SK-N-MC (cell line): ENCODE data around the gene SORBS2.

Experiments used
- DNase-seq: peaks from one replicate; pipeline ENCODE4 v3.0.0-alpha.2; 2011; ENCODE audit warnings: low read depth, low spot score
- H3K27ac ChIP-seq: fragments of 200-600 bp; sonication (generic); 2 replicates; pipeline ENCODE4 v1.5.1; 2016; ENCODE audit warnings: mixed run types
- H3K36me3 ChIP-seq: fragments of 200-600 bp; sonication (generic); 2 replicates; pipeline ENCODE4 v1.6.1; 2017; ENCODE audit warnings: antibody characterized with exemption, low read length, mixed read lengths; ENCODE audit not compliant: insufficient read depth
- H3K4me3 ChIP-seq: fragments of 200-600 bp; sonication (generic); 2 replicates; pipeline ENCODE4 v1.5.1; 2016
- H3K9ac ChIP-seq: fragments of 200-600 bp; sonication (generic); 2 replicates; pipeline ENCODE4 v1.8.0; 2017; ENCODE audit warnings: mixed run types, mixed read lengths; ENCODE audit not compliant: insufficient read length
- H3K9me3 ChIP-seq: fragments of 200-600 bp; sonication (generic); 2 replicates; pipeline ENCODE4 v1.6.1; 2017; ENCODE audit warnings: low read depth, mild to moderate bottlenecking, antibody characterized with exemption, low read length, moderate library complexity, mixed read lengths
- EZH2 ChIP-seq: fragments of 200-600 bp; sonication (generic); IDR thresholded peaks from one replicate; pipeline ENCODE4 v1.6.1; 2017; ENCODE audit warnings: antibody characterized with exemption
- FOXP2 ChIP-seq: optimal IDR thresholded peaks from 2 replicates; pipeline ENCODE3; 2011; ENCODE audit warnings: mild to moderate bottlenecking, moderate library complexity; ENCODE audit not compliant: insufficient read depth; ENCODE audit errors: extremely low read length, control extremely low read depth
- POLR2AphosphoS5 ChIP-seq: IDR thresholded peaks from 2 replicates; pipeline ENCODE4 v1.6.1; 2012; ENCODE audit warnings: mild to moderate bottlenecking, low read depth, low read length, borderline replicate concordance

SORBS2 gene

DNA sequence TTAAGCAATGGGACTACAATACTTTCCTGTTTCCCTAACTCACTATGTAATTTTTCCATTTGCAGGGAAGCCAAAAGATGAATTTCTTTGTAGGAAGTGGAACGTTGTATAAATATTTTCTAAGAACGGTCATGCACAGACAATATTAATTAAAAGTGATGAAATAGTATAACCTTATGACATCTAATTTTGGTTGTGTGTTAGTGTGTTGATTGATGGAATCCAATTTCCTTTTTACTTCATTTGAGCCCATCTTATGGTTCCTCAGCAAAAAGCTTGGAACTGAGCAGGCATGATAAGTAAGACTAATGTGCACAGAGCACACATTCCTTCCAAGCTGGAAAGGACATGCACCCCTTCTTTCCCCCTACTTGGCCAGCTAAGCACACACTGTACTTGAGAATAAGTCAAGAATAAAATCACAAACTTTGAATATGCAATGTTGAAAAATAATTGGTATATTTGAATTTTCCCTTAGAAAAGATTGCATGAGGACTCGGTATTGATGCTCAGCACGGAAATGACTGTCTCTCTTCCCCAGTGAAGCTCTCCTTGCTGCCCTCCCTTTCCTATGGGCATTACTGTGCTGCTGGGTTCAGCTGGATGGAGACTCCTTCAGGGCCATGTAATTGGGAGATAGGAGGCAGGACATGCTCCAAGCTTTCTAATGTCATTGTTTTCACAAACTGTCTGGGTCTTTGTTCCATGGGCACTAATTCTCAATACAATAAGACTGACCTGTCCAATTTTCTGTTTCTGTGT, 257.4 kb downstream of the SORBS2 start:
- Histone ChIP-seq H3K4me3 (no peak overlapping the region), H3K9me3 (no peaks in the 10 kb centered on the region), H3K9ac (no peak overlapping the region), H3K36me3 (no peaks in the 10 kb centered on the region), H3K27ac (no peak overlapping the region)
- no peak for DNase-seq
- TF ChIP-seq POLR2AphosphoS5: no peak
- TF ChIP-seq FOXP2: no peak
- TF ChIP-seq EZH2: no peak

DNA sequence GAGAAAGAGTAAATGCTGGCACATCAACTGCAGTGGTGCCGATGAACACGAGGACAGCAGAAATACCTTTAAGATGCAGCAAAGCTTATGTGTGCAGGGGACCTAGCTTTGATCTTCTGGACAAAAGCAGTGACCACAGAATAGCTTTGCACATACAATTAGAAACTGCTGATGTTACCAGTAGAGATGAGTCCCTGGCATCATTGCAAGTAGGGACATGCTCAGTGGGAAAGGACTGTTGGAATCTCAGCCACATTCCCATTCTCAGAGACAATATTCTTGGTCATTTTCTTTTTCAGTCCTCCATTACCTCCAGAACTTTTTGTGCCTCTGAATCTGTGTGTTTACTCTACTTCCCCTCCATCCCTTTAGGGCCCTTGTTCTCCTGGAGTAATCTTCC, 259.7 kb downstream of the SORBS2 start:
- Histone ChIP-seq H3K4me3 (no peak overlapping the region), H3K36me3 (no peaks in the 10 kb centered on the region), H3K9ac (no peak overlapping the region), H3K27ac (no peak overlapping the region), H3K9me3 (no peaks in the 10 kb centered on the region)
- DNase-seq: no peak
- TF ChIP-seq FOXP2 (no peak), EZH2 (no peak), POLR2AphosphoS5 (no peak)

DNA sequence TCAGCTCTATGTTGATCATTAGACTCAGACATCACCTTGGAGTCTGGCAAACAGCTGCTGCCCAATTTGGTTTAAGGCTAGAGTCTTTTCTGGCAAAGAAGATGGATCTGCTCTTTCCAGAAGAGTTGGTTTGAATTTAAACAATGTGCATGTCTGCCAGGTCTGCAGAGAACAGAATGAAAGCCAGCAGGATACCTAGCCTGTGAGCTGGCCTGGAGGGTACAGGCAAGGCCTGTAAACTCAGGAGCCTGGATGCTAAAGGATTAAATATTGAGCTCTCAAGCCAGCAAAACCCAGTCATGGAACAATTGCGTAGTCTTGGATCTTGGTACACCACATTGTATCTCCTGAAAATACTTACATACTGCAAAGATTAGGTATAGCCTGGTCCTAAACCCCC, 261.1 kb downstream of the SORBS2 start:
- no peak for DNase-seq
- no peak overlapping the region for H3K9ac ChIP-seq
- H3K36me3 ChIP-seq: no peaks in the 10 kb centered on the region
- no peak overlapping the region for H3K27ac ChIP-seq
- TF ChIP-seq FOXP2: no peak
- no peak for TF ChIP-seq EZH2
- TF ChIP-seq POLR2AphosphoS5: no peak
- H3K9me3 ChIP-seq: no peaks in the 10 kb centered on the region
- no peak overlapping the region for H3K4me3 ChIP-seq

DNA sequence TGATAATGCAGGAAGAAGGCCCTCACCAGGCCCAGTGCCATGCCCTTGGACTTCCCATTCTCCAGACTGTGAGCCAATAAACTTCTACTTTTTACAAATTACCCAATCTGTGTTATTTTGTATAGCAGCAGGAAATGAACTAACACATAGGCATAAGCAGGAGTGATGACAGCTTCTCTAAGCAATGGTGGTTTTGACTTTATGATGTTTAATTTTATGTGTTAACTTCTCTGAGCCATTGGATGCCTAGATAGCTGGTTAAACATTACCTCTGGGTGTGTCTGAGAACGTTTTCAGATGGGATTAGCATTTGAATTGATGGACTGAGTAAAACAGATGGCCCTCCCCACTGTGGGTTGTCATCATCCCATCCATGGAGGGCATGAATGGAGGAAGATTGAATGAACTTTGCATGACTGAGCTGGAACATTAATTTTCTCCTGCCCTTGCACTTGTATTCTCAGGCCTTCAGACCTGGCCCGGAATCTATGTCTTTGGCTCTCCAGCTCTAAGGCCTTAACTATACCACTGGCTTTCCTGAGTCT, 262.8 kb downstream of the SORBS2 start:
- H3K9ac ChIP-seq: no peak overlapping the region
- H3K9me3 ChIP-seq: no peaks in the 10 kb centered on the region
- H3K4me3 ChIP-seq: no peak overlapping the region
- H3K36me3 ChIP-seq: no peaks in the 10 kb centered on the region
- DNase-seq: no peak
- H3K27ac ChIP-seq: no peak overlapping the region
- TF ChIP-seq EZH2 (no peak), POLR2AphosphoS5 (no peak), FOXP2 (no peak)

DNA sequence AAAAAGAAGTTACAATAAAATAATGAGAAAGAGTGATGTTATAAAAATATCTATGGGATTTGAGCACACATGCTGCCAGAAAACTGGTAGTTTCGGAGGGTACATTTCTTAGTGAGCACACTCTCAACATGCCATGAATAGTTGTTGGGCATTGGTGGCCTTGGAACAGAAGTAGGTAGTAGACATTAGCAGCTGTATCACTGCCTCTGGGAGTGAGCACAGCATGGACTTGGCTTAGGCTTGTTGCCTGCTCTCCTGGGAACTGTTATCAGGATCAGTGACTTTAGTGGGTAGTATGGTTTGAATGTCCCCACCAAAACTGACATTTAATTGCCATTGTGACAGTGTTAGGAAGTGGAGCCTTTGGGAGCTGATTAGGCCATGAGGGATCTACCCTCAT, 263.4 kb downstream of the SORBS2 start:
- H3K9me3 ChIP-seq: no peaks in the 10 kb centered on the region
- TF ChIP-seq EZH2 (no peak), FOXP2 (no peak), POLR2AphosphoS5 (no peak)
- H3K4me3 ChIP-seq: no peak overlapping the region
- DNase-seq: no peak
- no peak overlapping the region for H3K27ac ChIP-seq
- H3K36me3 ChIP-seq: no peaks in the 10 kb centered on the region
- no peak overlapping the region for H3K9ac ChIP-seq

DNA sequence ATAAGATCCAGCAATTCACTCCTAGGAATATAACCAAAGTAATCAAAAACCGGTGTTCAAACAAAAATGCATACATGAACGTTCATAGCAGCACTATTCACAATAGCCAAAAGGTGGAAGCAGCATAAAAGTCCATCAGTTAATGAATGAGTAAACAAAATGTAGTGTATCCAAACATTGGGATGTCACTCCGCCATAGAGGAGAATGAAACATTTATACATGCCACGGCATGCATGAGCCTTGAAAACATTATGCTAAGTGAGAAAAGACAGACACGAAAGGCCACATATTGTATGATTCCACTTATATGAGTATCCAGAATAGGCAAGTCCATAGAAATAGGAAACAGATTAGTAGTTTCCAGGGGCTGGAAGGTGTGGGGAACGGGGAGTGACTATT, 265.7 kb downstream of the SORBS2 start:
- H3K9ac ChIP-seq: no peak overlapping the region

DNA sequence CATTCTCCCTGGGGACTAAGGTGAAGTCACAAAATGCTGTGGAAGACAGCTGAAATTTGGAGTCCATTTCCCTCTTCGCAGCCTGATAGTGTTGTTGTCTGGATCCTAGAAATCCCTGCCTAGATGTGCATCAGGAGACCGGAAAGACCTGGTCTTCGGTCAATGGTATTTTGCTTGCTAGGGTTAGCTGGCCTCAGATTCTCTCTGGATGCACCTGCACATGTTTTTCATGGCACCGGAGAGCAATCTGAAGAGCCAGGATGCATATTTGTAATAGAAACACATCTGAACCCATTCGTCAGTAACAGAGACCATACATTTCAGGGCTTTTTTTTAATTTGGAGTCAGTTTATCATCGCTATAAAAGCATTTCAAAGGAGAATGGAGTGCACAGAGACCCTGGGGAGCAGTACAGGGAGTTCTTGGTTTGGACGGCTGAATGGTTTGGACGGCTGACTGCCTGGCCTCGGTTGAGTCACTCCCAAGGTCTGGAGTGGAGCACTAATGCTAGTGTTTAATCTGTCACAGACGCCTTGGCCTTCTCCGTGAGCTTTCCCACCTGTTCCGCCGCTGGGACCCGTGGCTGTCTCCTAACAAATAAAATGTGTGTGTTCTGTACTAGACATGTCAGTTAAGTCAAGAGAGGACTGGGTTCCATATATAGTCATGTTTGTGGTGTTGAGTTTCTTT, 269.2 kb downstream of the SORBS2 start:
- Histone ChIP-seq H3K4me3 (no peak overlapping the region), H3K9ac (no peak overlapping the region), H3K9me3 (no peaks in the 10 kb centered on the region), H3K36me3 (no peaks in the 10 kb centered on the region), H3K27ac (no peak overlapping the region)
- DNase-seq: no peak
- TF ChIP-seq POLR2AphosphoS5 (no peak), FOXP2 (no peak), EZH2 (no peak)

More for the DNA sequence above, 265.7 kb downstream of the SORBS2 start:
- Histone ChIP-seq H3K36me3 (no peaks in the 10 kb centered on the region), H3K4me3 (no peak overlapping the region), H3K9me3 (no peaks in the 10 kb centered on the region), H3K27ac (no peak overlapping the region)
- no peak for TF ChIP-seq EZH2
- TF ChIP-seq FOXP2: no peak
- no peak for TF ChIP-seq POLR2AphosphoS5
- no peak for DNase-seq

DNA sequence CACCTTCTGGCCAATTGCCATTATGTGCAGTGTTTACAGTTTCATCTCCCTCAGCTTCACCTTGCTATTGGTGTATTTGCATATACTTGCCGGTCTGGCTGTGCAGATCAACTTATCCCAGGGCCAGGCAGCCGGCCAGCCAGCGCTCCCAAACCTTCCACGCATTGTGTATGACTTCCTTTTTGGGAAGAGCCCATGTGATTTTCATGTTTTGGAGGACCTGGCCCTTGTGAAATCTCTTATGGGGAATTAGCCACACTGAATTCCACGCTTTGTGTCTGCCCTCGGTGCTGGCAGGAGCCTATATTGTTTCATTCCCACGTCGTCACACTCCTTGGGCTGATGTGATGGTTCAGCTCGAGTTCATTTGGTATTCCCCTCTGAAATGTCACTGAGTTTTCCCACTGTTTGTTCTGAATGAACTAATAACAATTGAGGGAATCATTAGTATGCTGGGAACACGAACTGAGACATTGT, 270.7 kb downstream of the SORBS2 start:
- Histone ChIP-seq H3K9ac (no peak overlapping the region), H3K4me3 (no peak overlapping the region)
- no peak for DNase-seq

More for the DNA sequence above, 270.7 kb downstream of the SORBS2 start:
- H3K9me3 ChIP-seq: no peaks in the 10 kb centered on the region
- no peaks in the 10 kb centered on the region for H3K36me3 ChIP-seq
- TF ChIP-seq FOXP2: no peak
- no peak for TF ChIP-seq POLR2AphosphoS5
- TF ChIP-seq EZH2: no peak
- no peak overlapping the region for H3K27ac ChIP-seq
